H1 (cell line): ENCODE results near the gene ASIC1. TPM values are rescaled to one million over a fixed set of nuclear protein-coding genes. Genes with fewer than 3 reads are reported as not detected.

Experiments
- polyA plus RNA-seq, 7 experiments: library from polyadenylated mRNA; depleted of rRNA in 3 of 7; stranded (reverse) in 5 of 7; unstranded in 2 of 7; fragments of >200 nt in 5 of 7; fragments of 200-250 nt in 2 of 7; gene quantifications; 1 replicate in 5 of 7; 2 replicates in 1 of 7; 4 replicates in 1 of 7; pipeline versions ENCODE4 v1.2.1 to v1.2.3, GENCODE V29; 2011 to 2013; ENCODE audit warnings: missing spikeins in 2 of 7, mixed read lengths in 2 of 7
- total RNA-seq: library from RNA; stranded (reverse); fragmentation: NEBNext Ultra II Directional; extraction: Animal tissue kit (Norgen Biotek cat#: 25700); gene quantifications from 2 replicates; pipeline ENCODE4 v1.2.1, GENCODE V29; 2021
- TF ChIP-seq, protein P1 (sequence below): fragments of 300-600 bp; sonication (generic); IDR thresholded peaks from 2 replicates; pipeline ENCODE4 v1.7.1; 2012; ENCODE audit warnings: low read length, moderate library complexity, mild to moderate bottlenecking, inconsistent platforms; ENCODE audit not compliant: insufficient replicate concordance

The ASIC1 gene
- total and polyA plus RNA-seq, 2 of the 8 experiments (the other 6 are each of a cell fraction or from before 2014, with no cell fraction given): 2.4 to 4.4 TPM

DNA sequence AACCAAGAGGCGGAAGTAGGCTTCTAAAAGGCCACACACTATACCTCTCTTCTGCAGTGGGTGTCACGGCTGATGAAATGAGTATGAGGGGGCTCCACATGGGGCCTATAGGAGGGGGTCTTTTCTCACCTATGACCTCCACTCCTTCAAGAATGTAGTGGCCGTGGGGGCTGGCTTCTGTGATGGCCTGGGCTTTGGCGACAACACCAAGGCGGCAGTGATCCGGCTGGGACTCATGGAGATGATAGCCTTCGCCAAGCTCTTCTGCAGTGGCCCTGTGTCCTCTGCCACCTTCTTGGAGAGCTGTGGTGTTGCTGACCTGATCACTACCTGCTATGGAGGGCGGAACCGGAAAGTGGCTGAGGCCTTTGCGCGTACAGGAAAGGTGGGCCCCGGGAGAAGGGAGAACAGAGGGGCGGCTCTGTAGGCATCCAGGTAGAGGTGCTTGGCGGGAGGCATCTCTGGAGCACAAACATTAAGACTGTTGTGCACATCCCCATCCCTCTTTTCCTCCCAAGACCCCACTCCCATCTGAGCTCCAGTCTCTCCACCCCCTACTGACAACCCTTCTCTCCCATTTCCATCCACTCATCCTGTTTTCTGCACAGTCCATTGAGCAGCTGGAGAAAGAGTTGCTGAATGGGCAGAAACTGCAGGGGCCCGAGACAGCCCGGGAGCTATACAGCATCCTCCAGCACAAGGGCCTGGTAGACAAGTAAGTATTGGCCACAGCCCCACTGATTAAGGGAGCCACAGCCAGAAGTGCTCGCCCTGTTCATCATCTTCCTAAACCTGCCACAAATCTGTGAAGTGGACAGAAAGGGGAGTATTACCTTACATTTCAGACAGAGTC is 50.2 kb downstream of the ASIC1 start (continued):
- TF ChIP-seq, protein P1, sequence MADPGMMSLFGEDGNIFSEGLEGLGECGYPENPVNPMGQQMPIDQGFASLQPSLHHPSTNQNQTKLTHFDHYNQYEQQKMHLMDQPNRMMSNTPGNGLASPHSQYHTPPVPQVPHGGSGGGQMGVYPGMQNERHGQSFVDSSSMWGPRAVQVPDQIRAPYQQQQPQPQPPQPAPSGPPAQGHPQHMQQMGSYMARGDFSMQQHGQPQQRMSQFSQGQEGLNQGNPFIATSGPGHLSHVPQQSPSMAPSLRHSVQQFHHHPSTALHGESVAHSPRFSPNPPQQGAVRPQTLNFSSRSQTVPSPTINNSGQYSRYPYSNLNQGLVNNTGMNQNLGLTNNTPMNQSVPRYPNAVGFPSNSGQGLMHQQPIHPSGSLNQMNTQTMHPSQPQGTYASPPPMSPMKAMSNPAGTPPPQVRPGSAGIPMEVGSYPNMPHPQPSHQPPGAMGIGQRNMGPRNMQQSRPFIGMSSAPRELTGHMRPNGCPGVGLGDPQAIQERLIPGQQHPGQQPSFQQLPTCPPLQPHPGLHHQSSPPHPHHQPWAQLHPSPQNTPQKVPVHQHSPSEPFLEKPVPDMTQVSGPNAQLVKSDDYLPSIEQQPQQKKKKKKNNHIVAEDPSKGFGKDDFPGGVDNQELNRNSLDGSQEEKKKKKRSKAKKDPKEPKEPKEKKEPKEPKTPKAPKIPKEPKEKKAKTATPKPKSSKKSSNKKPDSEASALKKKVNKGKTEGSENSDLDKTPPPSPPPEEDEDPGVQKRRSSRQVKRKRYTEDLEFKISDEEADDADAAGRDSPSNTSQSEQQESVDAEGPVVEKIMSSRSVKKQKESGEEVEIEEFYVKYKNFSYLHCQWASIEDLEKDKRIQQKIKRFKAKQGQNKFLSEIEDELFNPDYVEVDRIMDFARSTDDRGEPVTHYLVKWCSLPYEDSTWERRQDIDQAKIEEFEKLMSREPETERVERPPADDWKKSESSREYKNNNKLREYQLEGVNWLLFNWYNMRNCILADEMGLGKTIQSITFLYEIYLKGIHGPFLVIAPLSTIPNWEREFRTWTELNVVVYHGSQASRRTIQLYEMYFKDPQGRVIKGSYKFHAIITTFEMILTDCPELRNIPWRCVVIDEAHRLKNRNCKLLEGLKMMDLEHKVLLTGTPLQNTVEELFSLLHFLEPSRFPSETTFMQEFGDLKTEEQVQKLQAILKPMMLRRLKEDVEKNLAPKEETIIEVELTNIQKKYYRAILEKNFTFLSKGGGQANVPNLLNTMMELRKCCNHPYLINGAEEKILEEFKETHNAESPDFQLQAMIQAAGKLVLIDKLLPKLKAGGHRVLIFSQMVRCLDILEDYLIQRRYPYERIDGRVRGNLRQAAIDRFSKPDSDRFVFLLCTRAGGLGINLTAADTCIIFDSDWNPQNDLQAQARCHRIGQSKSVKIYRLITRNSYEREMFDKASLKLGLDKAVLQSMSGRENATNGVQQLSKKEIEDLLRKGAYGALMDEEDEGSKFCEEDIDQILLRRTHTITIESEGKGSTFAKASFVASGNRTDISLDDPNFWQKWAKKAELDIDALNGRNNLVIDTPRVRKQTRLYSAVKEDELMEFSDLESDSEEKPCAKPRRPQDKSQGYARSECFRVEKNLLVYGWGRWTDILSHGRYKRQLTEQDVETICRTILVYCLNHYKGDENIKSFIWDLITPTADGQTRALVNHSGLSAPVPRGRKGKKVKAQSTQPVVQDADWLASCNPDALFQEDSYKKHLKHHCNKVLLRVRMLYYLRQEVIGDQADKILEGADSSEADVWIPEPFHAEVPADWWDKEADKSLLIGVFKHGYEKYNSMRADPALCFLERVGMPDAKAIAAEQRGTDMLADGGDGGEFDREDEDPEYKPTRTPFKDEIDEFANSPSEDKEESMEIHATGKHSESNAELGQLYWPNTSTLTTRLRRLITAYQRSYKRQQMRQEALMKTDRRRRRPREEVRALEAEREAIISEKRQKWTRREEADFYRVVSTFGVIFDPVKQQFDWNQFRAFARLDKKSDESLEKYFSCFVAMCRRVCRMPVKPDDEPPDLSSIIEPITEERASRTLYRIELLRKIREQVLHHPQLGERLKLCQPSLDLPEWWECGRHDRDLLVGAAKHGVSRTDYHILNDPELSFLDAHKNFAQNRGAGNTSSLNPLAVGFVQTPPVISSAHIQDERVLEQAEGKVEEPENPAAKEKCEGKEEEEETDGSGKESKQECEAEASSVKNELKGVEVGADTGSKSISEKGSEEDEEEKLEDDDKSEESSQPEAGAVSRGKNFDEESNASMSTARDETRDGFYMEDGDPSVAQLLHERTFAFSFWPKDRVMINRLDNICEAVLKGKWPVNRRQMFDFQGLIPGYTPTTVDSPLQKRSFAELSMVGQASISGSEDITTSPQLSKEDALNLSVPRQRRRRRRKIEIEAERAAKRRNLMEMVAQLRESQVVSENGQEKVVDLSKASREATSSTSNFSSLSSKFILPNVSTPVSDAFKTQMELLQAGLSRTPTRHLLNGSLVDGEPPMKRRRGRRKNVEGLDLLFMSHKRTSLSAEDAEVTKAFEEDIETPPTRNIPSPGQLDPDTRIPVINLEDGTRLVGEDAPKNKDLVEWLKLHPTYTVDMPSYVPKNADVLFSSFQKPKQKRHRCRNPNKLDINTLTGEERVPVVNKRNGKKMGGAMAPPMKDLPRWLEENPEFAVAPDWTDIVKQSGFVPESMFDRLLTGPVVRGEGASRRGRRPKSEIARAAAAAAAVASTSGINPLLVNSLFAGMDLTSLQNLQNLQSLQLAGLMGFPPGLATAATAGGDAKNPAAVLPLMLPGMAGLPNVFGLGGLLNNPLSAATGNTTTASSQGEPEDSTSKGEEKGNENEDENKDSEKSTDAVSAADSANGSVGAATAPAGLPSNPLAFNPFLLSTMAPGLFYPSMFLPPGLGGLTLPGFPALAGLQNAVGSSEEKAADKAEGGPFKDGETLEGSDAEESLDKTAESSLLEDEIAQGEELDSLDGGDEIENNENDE: no peak
